HepG2 (cell line): ENCODE measurements around the gene PTMA. TPM values are rescaled to one million over a fixed set of nuclear protein-coding genes. Genes with fewer than 3 reads are reported as not detected.

Experiments used
- ARNT ChIP-seq: fragments of 450-650 bp; IDR thresholded peaks from 2 replicates; pipeline ENCODE4 v1.6.1; 2017
- CAMTA2 ChIP-seq: sonication (generic); formaldehyde crosslinking; IDR thresholded peaks from 2 replicates; pipeline ENCODE4 v1.4.0; 2020; ENCODE audit warnings: mild to moderate bottlenecking, missing genetic modification reagents, borderline replicate concordance
- CREB1 ChIP-seq, 2 experiments: fragments of 450-650 bp in 1 of 2; IDR thresholded peaks; 2 replicates each; pipeline ENCODE4 v1.6.1; 2016 to 2017; ENCODE audit warnings: control low read depth in 1 of 2, mild to moderate bottlenecking in 1 of 2, missing compliant biosample characterization in 1 of 2, missing genetic modification characterization in 1 of 2
- HOXA9 ChIP-seq: sonication (generic); formaldehyde crosslinking; IDR thresholded peaks from 2 replicates; pipeline ENCODE4 v1.8.1; 2022; ENCODE audit warnings: missing genetic modification reagents, mild to moderate bottlenecking, moderate library complexity, borderline replicate concordance
- ISL2 ChIP-seq: sonication (generic); formaldehyde crosslinking; IDR thresholded peaks from 2 replicates; pipeline ENCODE4 v1.5.0; 2020; ENCODE audit warnings: missing genetic modification reagents
- KDM2A ChIP-seq: sonication (generic); formaldehyde crosslinking; IDR thresholded peaks from 2 replicates; pipeline ENCODE4 v1.4.0; 2020; ENCODE audit warnings: low read depth, missing genetic modification reagents, borderline replicate concordance
- KDM3A ChIP-seq: IDR thresholded peaks from 2 replicates; pipeline ENCODE4 v1.6.1; 2018; ENCODE audit warnings: low read depth, missing compliant biosample characterization
- KMT2A ChIP-seq: sonication (generic); formaldehyde crosslinking; IDR thresholded peaks from 2 replicates; pipeline ENCODE4 v1.4.0; 2020; ENCODE audit warnings: missing genetic modification reagents
- SNAPC2 ChIP-seq: sonication (generic); formaldehyde crosslinking; IDR thresholded peaks from 2 replicates; pipeline ENCODE4 v1.8.1; 2022; ENCODE audit warnings: mild to moderate bottlenecking, missing genetic modification reagents
- TRIM24 ChIP-seq: sonication (generic); formaldehyde crosslinking; IDR thresholded peaks from 2 replicates; pipeline ENCODE4 v1.8.0; 2022; ENCODE audit warnings: mild to moderate bottlenecking, missing genetic modification reagents
- ZEB1 ChIP-seq: IDR thresholded peaks from 2 replicates; pipeline ENCODE4 v1.6.1; 2012; ENCODE audit warnings: mild to moderate bottlenecking, low read depth, inconsistent platforms; ENCODE audit not compliant: insufficient replicate concordance
- ZKSCAN5 ChIP-seq: sonication (generic); formaldehyde crosslinking; IDR thresholded peaks from 2 replicates; pipeline ENCODE4 v1.5.1; 2020; ENCODE audit warnings: mild to moderate bottlenecking, missing genetic modification reagents
- ZMAT3 ChIP-seq: sonication (generic); formaldehyde crosslinking; conservative IDR thresholded peaks from 2 replicates; pipeline ENCODE4 v1.7.0; 2021; ENCODE audit warnings: missing genetic modification reagents
- ZNF101 ChIP-seq: sonication (generic); formaldehyde crosslinking; IDR thresholded peaks from 2 replicates; pipeline ENCODE4 v1.4.0; 2020; ENCODE audit warnings: mild to moderate bottlenecking, low read depth, missing genetic modification reagents, borderline replicate concordance
- ZNF562 ChIP-seq: sonication (generic); formaldehyde crosslinking; IDR thresholded peaks from 2 replicates; pipeline ENCODE4 v1.8.0; 2022; ENCODE audit warnings: missing genetic modification reagents, borderline replicate concordance
- ZNF563 ChIP-seq: sonication (generic); formaldehyde crosslinking; IDR thresholded peaks from 2 replicates; pipeline ENCODE4 v1.8.0; 2022; ENCODE audit warnings: mild to moderate bottlenecking, moderate library complexity, missing genetic modification reagents
- ZNF749 ChIP-seq: sonication (generic); formaldehyde crosslinking; IDR thresholded peaks from 2 replicates; pipeline ENCODE4 v1.8.0; 2022; ENCODE audit warnings: mild to moderate bottlenecking, missing genetic modification reagents, moderate library complexity, borderline replicate concordance
- ZSCAN12 ChIP-seq: sonication (generic); formaldehyde crosslinking; IDR thresholded peaks from 2 replicates; pipeline ENCODE4 v1.9.0; 2021; ENCODE audit warnings: mild to moderate bottlenecking, missing genetic modification reagents
- polyA plus RNA-seq, 8 experiments: library from polyadenylated mRNA; depleted of rRNA in 3 of 8; stranded (reverse) in 7 of 8; unstranded in 1 of 8; fragments of >200 nt; fragmentation: Illumina TruSeq in 4 of 8; extraction: Trizol in 4 of 8; gene quantifications; 2 replicates each; pipeline versions ENCODE4 v1.2.1 to v1.2.3, GENCODE V29; 2011 to 2016; ENCODE audit warnings: low read depth in 4 of 8, missing spikeins in 1 of 8, mixed read lengths in 1 of 8; ENCODE audit not compliant: insufficient read depth in 1 of 8
- total RNA-seq, 5 experiments: library from RNA; depleted of rRNA; stranded (reverse); fragments of >200 nt; fragmentation: Illumina TruSeq; extraction: Trizol; gene quantifications; 2 replicates each; pipeline ENCODE4 v1.2.3, GENCODE V29; 2016; ENCODE audit warnings: low read depth in 1 of 5
- TF ChIP-seq, protein P1 (sequence below): sonication (generic); formaldehyde crosslinking; IDR thresholded peaks from 2 replicates; pipeline ENCODE4 v1.4.0; 2020; ENCODE audit warnings: missing genetic modification reagents, borderline replicate concordance
- TF ChIP-seq, protein P2 (sequence below): sonication (generic); formaldehyde crosslinking; IDR thresholded peaks from 2 replicates; pipeline ENCODE4 v1.4.0; 2020; ENCODE audit warnings: missing genetic modification reagents, mild to moderate bottlenecking, borderline replicate concordance

PTMA gene
- total and polyA plus RNA-seq, 2 of the 13 experiments (the other 11 are each of a cell fraction or from before 2014, with no cell fraction given), result 190 to 1,086 TPM

DNA sequence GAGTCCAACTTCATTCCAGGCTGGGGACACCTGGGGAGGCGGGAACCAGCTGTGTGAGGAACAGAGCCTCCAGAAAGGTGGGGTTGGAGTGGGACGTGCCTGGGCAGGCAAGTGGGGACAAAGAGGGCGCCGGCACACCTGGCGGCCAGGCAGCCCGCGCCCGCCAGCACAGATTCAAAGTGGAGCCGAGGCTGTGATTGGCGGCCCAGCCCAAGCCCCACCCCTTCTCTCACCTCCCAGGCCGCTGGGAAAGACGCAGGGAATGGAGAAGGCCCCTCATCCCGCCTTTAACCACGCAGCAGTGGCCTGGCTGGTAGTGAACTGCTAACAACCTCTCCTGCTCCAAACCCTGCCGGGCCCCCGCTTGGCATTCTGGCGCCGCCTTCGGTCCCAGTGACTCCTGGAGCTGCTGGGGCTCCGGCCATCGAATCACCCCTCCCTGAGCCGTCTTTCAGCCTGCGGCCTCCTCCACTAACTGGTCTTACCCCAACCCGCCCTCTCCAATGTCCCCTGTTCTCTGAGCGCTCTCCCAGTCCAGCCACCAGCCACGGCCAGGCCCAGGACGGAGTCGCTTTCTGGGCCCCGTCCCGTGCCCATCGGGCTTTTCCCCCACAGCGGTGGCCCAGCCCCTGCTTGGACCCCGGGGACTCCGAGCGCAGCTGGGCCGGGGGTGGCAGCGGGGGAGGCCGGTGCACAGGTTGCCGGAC, 27.9 kb upstream of the PTMA start (continued):
- no peak for TF ChIP-seq ARNT
- TF ChIP-seq KMT2A (CRISPR knock-in tag), result peak; percentile 49
- no peak; the same call in 1 of the 2 replicates for TF ChIP-seq KDM2A (CRISPR knock-in tag)
- TF ChIP-seq, protein P1, sequence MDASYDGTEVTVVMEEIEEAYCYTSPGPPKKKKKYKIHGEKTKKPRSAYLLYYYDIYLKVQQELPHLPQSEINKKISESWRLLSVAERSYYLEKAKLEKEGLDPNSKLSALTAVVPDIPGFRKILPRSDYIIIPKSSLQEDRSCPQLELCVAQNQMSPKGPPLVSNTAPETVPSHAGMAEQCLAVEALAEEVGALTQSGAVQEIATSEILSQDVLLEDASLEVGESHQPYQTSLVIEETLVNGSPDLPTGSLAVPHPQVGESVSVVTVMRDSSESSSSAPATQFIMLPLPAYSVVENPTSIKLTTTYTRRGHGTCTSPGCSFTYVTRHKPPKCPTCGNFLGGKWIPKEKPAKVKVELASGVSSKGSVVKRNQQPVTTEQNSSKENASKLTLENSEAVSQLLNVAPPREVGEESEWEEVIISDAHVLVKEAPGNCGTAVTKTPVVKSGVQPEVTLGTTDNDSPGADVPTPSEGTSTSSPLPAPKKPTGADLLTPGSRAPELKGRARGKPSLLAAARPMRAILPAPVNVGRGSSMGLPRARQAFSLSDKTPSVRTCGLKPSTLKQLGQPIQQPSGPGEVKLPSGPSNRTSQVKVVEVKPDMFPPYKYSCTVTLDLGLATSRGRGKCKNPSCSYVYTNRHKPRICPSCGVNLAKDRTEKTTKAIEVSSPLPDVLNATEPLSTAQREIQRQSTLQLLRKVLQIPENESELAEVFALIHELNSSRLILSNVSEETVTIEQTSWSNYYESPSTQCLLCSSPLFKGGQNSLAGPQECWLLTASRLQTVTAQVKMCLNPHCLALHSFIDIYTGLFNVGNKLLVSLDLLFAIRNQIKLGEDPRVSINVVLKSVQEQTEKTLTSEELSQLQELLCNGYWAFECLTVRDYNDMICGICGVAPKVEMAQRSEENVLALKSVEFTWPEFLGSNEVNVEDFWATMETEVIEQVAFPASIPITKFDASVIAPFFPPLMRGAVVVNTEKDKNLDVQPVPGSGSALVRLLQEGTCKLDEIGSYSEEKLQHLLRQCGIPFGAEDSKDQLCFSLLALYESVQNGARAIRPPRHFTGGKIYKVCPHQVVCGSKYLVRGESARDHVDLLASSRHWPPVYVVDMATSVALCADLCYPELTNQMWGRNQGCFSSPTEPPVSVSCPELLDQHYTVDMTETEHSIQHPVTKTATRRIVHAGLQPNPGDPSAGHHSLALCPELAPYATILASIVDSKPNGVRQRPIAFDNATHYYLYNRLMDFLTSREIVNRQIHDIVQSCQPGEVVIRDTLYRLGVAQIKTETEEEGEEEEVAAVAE (CRISPR knock-in tag), result no peak
- no peak for TF ChIP-seq ISL2 (CRISPR knock-in tag)
- TF ChIP-seq TRIM24, result no peak
- TF ChIP-seq ZNF749, result peak; percentile 76; the same call in 1 of the 2 replicates
- peak; percentile 29; the same call in 1 of the 2 replicates for TF ChIP-seq KDM3A (CRISPR knock-in tag)
- TF ChIP-seq HOXA9 (CRISPR knock-in tag), result peak; percentile 92; the same call in 1 of the 2 replicates
- 0 out of 2 replicates have a peak, but pooled peaks have one; percentile 74 for TF ChIP-seq SNAPC2
- peak; percentile 46 for TF ChIP-seq ZMAT3 (CRISPR knock-in tag)
- TF ChIP-seq, protein P2, sequence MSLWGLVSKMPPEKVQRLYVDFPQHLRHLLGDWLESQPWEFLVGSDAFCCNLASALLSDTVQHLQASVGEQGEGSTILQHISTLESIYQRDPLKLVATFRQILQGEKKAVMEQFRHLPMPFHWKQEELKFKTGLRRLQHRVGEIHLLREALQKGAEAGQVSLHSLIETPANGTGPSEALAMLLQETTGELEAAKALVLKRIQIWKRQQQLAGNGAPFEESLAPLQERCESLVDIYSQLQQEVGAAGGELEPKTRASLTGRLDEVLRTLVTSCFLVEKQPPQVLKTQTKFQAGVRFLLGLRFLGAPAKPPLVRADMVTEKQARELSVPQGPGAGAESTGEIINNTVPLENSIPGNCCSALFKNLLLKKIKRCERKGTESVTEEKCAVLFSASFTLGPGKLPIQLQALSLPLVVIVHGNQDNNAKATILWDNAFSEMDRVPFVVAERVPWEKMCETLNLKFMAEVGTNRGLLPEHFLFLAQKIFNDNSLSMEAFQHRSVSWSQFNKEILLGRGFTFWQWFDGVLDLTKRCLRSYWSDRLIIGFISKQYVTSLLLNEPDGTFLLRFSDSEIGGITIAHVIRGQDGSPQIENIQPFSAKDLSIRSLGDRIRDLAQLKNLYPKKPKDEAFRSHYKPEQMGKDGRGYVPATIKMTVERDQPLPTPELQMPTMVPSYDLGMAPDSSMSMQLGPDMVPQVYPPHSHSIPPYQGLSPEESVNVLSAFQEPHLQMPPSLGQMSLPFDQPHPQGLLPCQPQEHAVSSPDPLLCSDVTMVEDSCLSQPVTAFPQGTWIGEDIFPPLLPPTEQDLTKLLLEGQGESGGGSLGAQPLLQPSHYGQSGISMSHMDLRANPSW (CRISPR knock-in tag), result no peak
- TF ChIP-seq ZEB1, result peak; percentile 77
- peak; percentile 77; the same call in 1 of the 2 replicates for TF ChIP-seq ZNF563 (CRISPR knock-in tag)
- peak; percentile 97 for TF ChIP-seq ZKSCAN5 (CRISPR knock-in tag)
- 0 out of 2 replicates have a peak, but pooled peaks have one; percentile 30 for TF ChIP-seq ZSCAN12 (CRISPR knock-in tag)
- no peak for TF ChIP-seq CREB1 (IDR thresholded peaks at IDR 0.05)
- no peak for TF ChIP-seq CREB1 (CRISPR knock-in tag; IDR thresholded peaks at IDR 0.05)
- no peak; the same call in none of the 2 replicates for TF ChIP-seq CAMTA2 (CRISPR knock-in tag)
- no peak for TF ChIP-seq ZNF562
- TF ChIP-seq ZNF101 (CRISPR knock-in tag), result 0 out of 2 replicates have a peak, but pooled peaks have one; percentile 12
